Endothelial cell of umbilical vein (primary cell): Measurements from ENCODE around the gene PPFIA3. TPM values are rescaled to one million over a fixed set of nuclear protein-coding genes. Genes with fewer than 3 reads are reported as not detected.

ENCODE experiments used
- BruUV-seq: library from RNA; stranded (reverse); fragments of 400-500 nt; replicated peaks from 2 replicates; lab custom pipeline; 2021; lab: Mats Ljungman, UMichigan
- CTCF ChIA-PET: fragments of 300-600, 350-600 bp; sonication (Branson Sonifier 250); formaldehyde crosslinking; loops from one replicate; lab custom pipeline; 2021; ENCODE audit warnings: antibody characterized with exemption, inconsistent platforms; lab: Charles Lee
- POLR2A ChIA-PET: fragments of 300-600, 350-600 bp; sonication (Branson Sonifier 250); formaldehyde crosslinking; loops from one replicate; lab custom pipeline; 2021; ENCODE audit warnings: antibody characterized with exemption, inconsistent platforms; lab: Charles Lee
- DNase-seq: peaks from one replicate; pipeline ENCODE4 v3.0.0-alpha.2; 2011; ENCODE audit warnings: low read depth, low spot score
- FAIRE-seq: peaks from 2 replicates; lab custom pipeline; 2011; peaks lifted over from hg19 to GRCh38; lab: Jason Lieb, UNC
- H2AFZ ChIP-seq: 2 replicates; pipeline ENCODE4 v1.6.0; 2012; ENCODE audit warnings: low read depth, low read length, control low read depth, inconsistent platforms
- H3K27ac ChIP-seq: 2 replicates; pipeline ENCODE4 v1.5.1; 2011; ENCODE audit warnings: low read depth, mild to moderate bottlenecking, control low read depth, low read length, moderate library complexity; ENCODE audit not compliant: insufficient read depth
- H3K27me3 ChIP-seq, 2 experiments: 2 replicates each; pipeline versions ENCODE4 v1.6.0 to v1.6.1; 2011; ENCODE audit warnings: low read length in 2 of 2, mixed read lengths in 1 of 2; ENCODE audit not compliant: control insufficient read depth in 2 of 2, insufficient read depth in 2 of 2
- H3K36me3 ChIP-seq, 2 experiments: 2 replicates in 1 of 2; 3 replicates in 1 of 2; pipeline ENCODE4 v1.5.1; 2011; ENCODE audit warnings: low read length in 2 of 2, mild to moderate bottlenecking in 1 of 2, moderate library complexity in 1 of 2; ENCODE audit not compliant: control insufficient read depth in 2 of 2, insufficient read depth in 2 of 2; ENCODE audit errors: extremely low read depth in 1 of 2
- H3K4me1 ChIP-seq: 3 replicates; pipeline ENCODE4 v1.5.1; 2011; ENCODE audit warnings: mild to moderate bottlenecking, low read length; ENCODE audit not compliant: control insufficient read depth, insufficient read depth; ENCODE audit errors: extremely low read depth
- H3K4me2 ChIP-seq: 2 replicates; pipeline ENCODE4 v1.6.1; 2011; ENCODE audit warnings: low read length, control low read depth, mixed read lengths; ENCODE audit not compliant: insufficient read depth
- H3K4me3 ChIP-seq, 3 experiments: fragments of 200-600 bp in 1 of 3; sonication (generic), shearing (Covaris generic) in 1 of 3; replicated peaks in 1 of 3; 2 replicates each; pipeline ENCODE4 v1.5.1; 2011 to 2016; ENCODE audit warnings: control low read depth in 3 of 3, low read length in 3 of 3, mild to moderate bottlenecking in 2 of 3, inconsistent platforms in 1 of 3, low read depth in 1 of 3, moderate library complexity in 1 of 3; ENCODE audit not compliant: insufficient read depth in 1 of 3
- H3K79me2 ChIP-seq: 2 replicates; pipeline ENCODE4 v1.6.0; 2012; ENCODE audit warnings: low read length, inconsistent platforms; ENCODE audit not compliant: control insufficient read depth, insufficient read depth
- H3K9ac ChIP-seq: replicated peaks from 2 replicates; pipeline ENCODE3; 2011; ENCODE audit warnings: low read length, control low read depth; ENCODE audit not compliant: insufficient read depth; ENCODE audit errors: extremely low read depth
- H3K9me1 ChIP-seq: replicated peaks from 3 replicates; pipeline ENCODE4 v1.6.0; 2011; ENCODE audit warnings: mild to moderate bottlenecking, low read length; ENCODE audit not compliant: control insufficient read depth, insufficient read depth; ENCODE audit errors: extremely low read depth
- H3K9me3 ChIP-seq: replicated peaks from 2 replicates; pipeline ENCODE4 v1.5.1; 2012; ENCODE audit warnings: low read length, inconsistent platforms; ENCODE audit not compliant: control insufficient read depth, insufficient read depth
- H4K20me1 ChIP-seq: replicated peaks from 2 replicates; pipeline ENCODE3; 2011; ENCODE audit warnings: mild to moderate bottlenecking, low read length; ENCODE audit not compliant: control insufficient read depth, insufficient read depth; ENCODE audit errors: extremely low read depth
- EZH2 ChIP-seq: IDR thresholded peaks from 2 replicates; pipeline ENCODE4 v1.6.1; 2012; ENCODE audit warnings: borderline replicate concordance, low read depth, mild to moderate bottlenecking, moderate library complexity, low read length, inconsistent platforms; ENCODE audit not compliant: severe bottlenecking
- FOS ChIP-seq: IDR thresholded peaks from 2 replicates; pipeline ENCODE4 v1.6.1; 2011; ENCODE audit warnings: mild to moderate bottlenecking, low read length, moderate library complexity, borderline replicate concordance; ENCODE audit not compliant: insufficient read depth
- GATA2 ChIP-seq: IDR thresholded peaks from 2 replicates; pipeline ENCODE4 v1.7.0; 2011; ENCODE audit warnings: low read depth, mild to moderate bottlenecking, moderate library complexity, mixed read lengths, low read length; ENCODE audit not compliant: insufficient read length, insufficient read depth
- JUN ChIP-seq: IDR thresholded peaks from 2 replicates; pipeline ENCODE4 v1.6.1; 2011; ENCODE audit warnings: borderline replicate concordance, low read depth; ENCODE audit not compliant: insufficient read length, insufficient read depth
- POLR2A ChIP-seq: IDR thresholded peaks from 2 replicates; pipeline ENCODE4 v1.6.1; 2012; ENCODE audit warnings: low read depth, mild to moderate bottlenecking, control low read depth, low read length
- POLR2AphosphoS5 ChIP-seq: IDR thresholded peaks from 2 replicates; pipeline ENCODE4 v1.6.1; 2012; ENCODE audit warnings: low read depth, mild to moderate bottlenecking, control low read depth, low read length, moderate library complexity; ENCODE audit not compliant: insufficient read depth
- dilution Hi-C: fragments of 300-500 bp; cut with MboI; formaldehyde crosslinking; loops from one replicate; pipeline ENCODE4 v1.15.0; 2019; ENCODE audit warnings: low sequenced_read_pairs; ENCODE audit not compliant: extremely low pct_ligation_motif_present
- intact Hi-C: fragments of 100-400 bp; cut with micrococcal nuclease; formaldehyde crosslinking; loops from one replicate; pipeline ENCODE4 v1.10.0; 2022
- polyA plus RNA-seq, 4 experiments: library from polyadenylated mRNA; depleted of rRNA in 3 of 4; stranded (reverse) in 3 of 4; unstranded in 1 of 4; fragments of >200 nt; gene quantifications; 2 replicates each; pipeline versions ENCODE4 v1.2.1 to v1.2.3, GENCODE V29; 2011 to 2012; ENCODE audit warnings: missing spikeins in 1 of 4
- total RNA-seq: library from RNA; stranded (reverse); gene quantifications from 2 replicates; pipeline ENCODE4 v1.2.3, GENCODE V29; 2021
- TF ChIP-seq, protein P1 (sequence below), 2 donors: IDR thresholded peaks; 1 replicate in 1 of 2; 2 replicates in 1 of 2; pipeline ENCODE4 v1.5.1; 2011; ENCODE audit warnings: low read length in 2 of 2, mild to moderate bottlenecking in 2 of 2, moderate library complexity in 2 of 2, control low read depth in 1 of 2, inconsistent platforms in 1 of 2, low read depth in 1 of 2; ENCODE audit not compliant: insufficient read depth in 1 of 2; ENCODE audit errors: extremely low read depth in 1 of 2

PPFIA3 gene
- total and polyA plus RNA-seq, 2 donors (not counting 3 experiments of a cell fraction or from before 2014, with no cell fraction given): 1.3 to 2.0 TPM

DNA sequence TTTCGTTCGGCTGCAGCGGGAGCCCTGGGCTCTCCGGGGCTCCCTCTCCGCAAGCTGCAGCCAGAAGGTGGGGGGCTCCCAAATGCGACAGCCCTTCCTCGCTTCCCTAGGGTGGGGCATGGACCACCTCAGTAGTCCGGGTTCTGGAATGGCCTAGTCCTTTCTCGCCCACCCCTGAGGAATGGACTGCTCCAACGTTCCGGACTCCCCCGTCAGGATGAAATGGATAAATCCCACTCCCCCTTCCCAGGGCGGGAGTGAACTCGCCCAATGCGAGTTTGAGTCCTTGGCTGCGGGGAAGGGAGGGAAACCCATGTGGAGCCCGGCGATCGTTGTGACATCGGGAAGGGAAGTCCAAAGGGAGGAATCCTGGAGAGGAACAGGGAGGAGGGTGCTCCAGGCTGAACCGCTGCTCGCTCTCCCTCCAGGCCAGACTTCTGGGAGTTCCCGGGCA is 30.3 kb downstream of the PPFIA3 start:
- H3K27ac ChIP-seq: peak overlapping the region; percentile 42

DNA sequence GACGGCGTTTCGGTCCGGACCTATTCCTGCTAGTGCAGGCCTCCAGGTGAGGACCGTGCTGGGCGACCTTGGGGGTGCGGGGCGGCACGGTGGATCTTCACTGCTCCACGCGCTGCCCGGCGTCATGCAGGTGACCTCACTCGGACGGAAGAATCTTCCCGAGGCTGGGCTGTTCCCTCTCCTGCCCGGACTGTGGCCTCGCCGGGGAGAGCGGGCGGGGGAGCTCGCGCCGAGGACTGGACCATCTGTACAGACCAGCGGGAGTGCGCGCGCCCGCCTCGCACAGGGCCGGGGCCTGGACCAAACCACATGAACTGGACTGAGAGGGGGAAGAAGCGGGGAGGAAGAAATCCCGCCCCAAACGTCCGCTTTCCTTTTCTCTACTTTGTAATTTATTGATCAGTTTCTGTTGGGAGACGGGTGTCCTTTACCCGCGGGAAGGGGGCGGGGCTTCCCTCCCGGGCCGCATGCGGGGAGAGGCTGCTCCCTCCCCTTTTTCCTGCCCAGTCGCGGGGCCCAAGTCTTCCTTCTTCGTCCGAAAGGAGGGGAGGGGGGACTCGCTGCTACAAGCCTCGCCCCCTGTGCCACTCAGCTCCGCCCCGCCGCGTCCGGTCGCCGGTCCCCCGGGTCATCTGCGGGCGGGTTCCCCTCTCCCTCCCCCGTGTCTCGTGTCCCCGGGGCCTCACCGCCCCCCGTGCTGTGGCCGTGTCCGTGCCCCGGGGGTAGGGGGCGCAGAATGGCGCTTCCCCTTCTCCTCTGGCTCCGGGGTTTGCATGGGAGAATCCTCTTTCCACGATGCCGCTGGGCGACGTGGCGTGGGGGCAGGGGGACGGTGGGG is 31.0 kb downstream of the PPFIA3 start:
- Histone ChIP-seq H3K9ac (peak overlapping the region; percentile 50), H3K9me1 (no peaks in the 10 kb centered on the region), H3K4me3 (peak overlapping the region; percentile 31 to 73 (median 61)), H3K36me3 (no peaks in the 10 kb centered on the region), H3K27ac (peak overlapping the region; percentile 42), H3K4me2 (peak overlapping the region; percentile 95), H3K27me3 (peaks cover 2 to 5% of the 10 kb centered on the region in 2 experiments), H4K20me1 (no peaks in the 10 kb centered on the region), H3K79me2 (no peaks in the 10 kb centered on the region), H3K4me1 (peaks cover 28% of the 10 kb centered on the region), H2AFZ (peak overlapping the region; percentile 90), H3K9me3 (no peaks in the 10 kb centered on the region)
- FAIRE-seq (no peak), DNase-seq (peak; percentile 83)
- intact Hi-C loops: loop anchor here (2.0 to 10.0 kb wide), 3 partner anchors 48 to 156 kb away; partner anchors contain the start of genes GYS1 and RUVBL2
- BruUV-seq: no TSS peak
- ChIA-PET CTCF (interaction anchor here (0.9 to 4.1 kb wide), 10 partner anchors 11 to 75 kb away, joined by 3 to 56 read pairs (median 8); partner anchors contain the start of genes LIN7B and PPFIA3), POLR2A (interaction anchor here (0.6 to 0.7 kb wide), 2 partner anchors 32 to 399 kb away, joined by 3 to 4 read pairs; no protein-coding TSS in a partner anchor)
- TF ChIP-seq POLR2AphosphoS5 (peak; percentile 30), EZH2 (no peak), FOS (no peak), JUN (no peak), GATA2 (no peak), POLR2A (peak; percentile 41)
- TF ChIP-seq, protein P1, sequence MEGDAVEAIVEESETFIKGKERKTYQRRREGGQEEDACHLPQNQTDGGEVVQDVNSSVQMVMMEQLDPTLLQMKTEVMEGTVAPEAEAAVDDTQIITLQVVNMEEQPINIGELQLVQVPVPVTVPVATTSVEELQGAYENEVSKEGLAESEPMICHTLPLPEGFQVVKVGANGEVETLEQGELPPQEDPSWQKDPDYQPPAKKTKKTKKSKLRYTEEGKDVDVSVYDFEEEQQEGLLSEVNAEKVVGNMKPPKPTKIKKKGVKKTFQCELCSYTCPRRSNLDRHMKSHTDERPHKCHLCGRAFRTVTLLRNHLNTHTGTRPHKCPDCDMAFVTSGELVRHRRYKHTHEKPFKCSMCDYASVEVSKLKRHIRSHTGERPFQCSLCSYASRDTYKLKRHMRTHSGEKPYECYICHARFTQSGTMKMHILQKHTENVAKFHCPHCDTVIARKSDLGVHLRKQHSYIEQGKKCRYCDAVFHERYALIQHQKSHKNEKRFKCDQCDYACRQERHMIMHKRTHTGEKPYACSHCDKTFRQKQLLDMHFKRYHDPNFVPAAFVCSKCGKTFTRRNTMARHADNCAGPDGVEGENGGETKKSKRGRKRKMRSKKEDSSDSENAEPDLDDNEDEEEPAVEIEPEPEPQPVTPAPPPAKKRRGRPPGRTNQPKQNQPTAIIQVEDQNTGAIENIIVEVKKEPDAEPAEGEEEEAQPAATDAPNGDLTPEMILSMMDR (IDR thresholded peaks at IDR 0.05; ENCODE audit: extremely low read depth in 1 of 2, insufficient read depth in 1 of 2, low read depth in 1 of 2, low read length in 2 of 2): no peak
- dilution Hi-C loops: no loop called here

More for the DNA sequence above, 30.3 kb downstream of the PPFIA3 start:
- TSS peak; percentile 31 for BruUV-seq
- Histone ChIP-seq H3K4me2 (peak overlapping the region; percentile 95), H3K9me1 (no peaks in the 10 kb centered on the region), H3K79me2 (no peaks in the 10 kb centered on the region), H3K27me3 (peaks cover 2 to 5% of the 10 kb centered on the region in 2 experiments), H3K9ac (peak overlapping the region; percentile 50), H3K36me3 (no peaks in the 10 kb centered on the region), H2AFZ (peak overlapping the region; percentile 90), H3K4me3 (peak overlapping the region; percentile 31 to 73 (median 61)), H4K20me1 (no peaks in the 10 kb centered on the region), H3K9me3 (no peaks in the 10 kb centered on the region), H3K4me1 (peaks cover 28% of the 10 kb centered on the region)
- dilution Hi-C loops (no loop called here), intact Hi-C loops (loop anchor here (1.0 to 10.0 kb wide), 5 partner anchors 8 to 155 kb away; partner anchors contain the start of genes C19orf73, GYS1, PPFIA3 and RUVBL2)
- FAIRE-seq (no peak), DNase-seq (peak; percentile 75)
- CTCF ChIA-PET: interaction anchor here (0.6 to 4.1 kb wide), 10 partner anchors 11 to 151 kb away, joined by 4 to 56 read pairs (median 7); no protein-coding TSS in a partner anchor
- TF ChIP-seq EZH2 (no peak), POLR2A (peak; percentile 14), POLR2AphosphoS5 (peak; percentile 22)
- POLR2A ChIA-PET: no interaction called here
